SK-N-SH treated with all-trans-retinoic acid at 6 μM for 48 hours (cell line): ENCODE data around the gene GRK7.

ENCODE experiments used
- ATAC-seq: fragments of 200-7000 bp; cut with Tn5 transposase; 3 replicates; pipeline ENCODE4 v1.9.1; 2020; ENCODE audit warnings: mild to moderate bottlenecking, moderate library complexity
- BACH2 ChIP-seq: fragments of 250-450 bp; sonication (Bioruptor Pico); IDR thresholded peaks from 2 replicates; pipeline ENCODE4 v1.9.0; 2021; ENCODE audit warnings: mild to moderate bottlenecking, borderline replicate concordance
- CREB5 ChIP-seq: fragments of 250-450 bp; sonication (Bioruptor Pico); IDR thresholded peaks from 2 replicates; pipeline ENCODE4 v1.5.1; 2020; ENCODE audit warnings: low read depth, mild to moderate bottlenecking, moderate library complexity
- CSDC2 ChIP-seq: fragments of 250-450 bp; sonication (Bioruptor Pico); IDR thresholded peaks from 2 replicates; pipeline ENCODE4 v1.5.0; 2020; ENCODE audit warnings: mild to moderate bottlenecking, moderate library complexity
- ESRRG ChIP-seq: fragments of 250-450 bp; sonication (Bioruptor Pico); IDR thresholded peaks from 2 replicates; pipeline ENCODE4 v1.6.1; 2021; ENCODE audit warnings: mild to moderate bottlenecking
- GLIS3 ChIP-seq: fragments of 250-450 bp; sonication (Bioruptor Pico); IDR thresholded peaks from 2 replicates; pipeline ENCODE4 v1.5.0; 2020; ENCODE audit warnings: mild to moderate bottlenecking, moderate library complexity
- ISL1 ChIP-seq: fragments of 250-450 bp; sonication (Bioruptor Pico); IDR thresholded peaks from 2 replicates; pipeline ENCODE4 v2.1.2; 2022; ENCODE audit warnings: mild to moderate bottlenecking, moderate library complexity
- OSR1 ChIP-seq: fragments of 250-450 bp; sonication (Bioruptor Pico); IDR thresholded peaks from 2 replicates; pipeline ENCODE4 v1.8.0; 2022; ENCODE audit warnings: moderate library complexity, mild to moderate bottlenecking, inconsistent platforms
- PATZ1 ChIP-seq: fragments of 250-450 bp; sonication (Bioruptor Pico); IDR thresholded peaks from 2 replicates; pipeline ENCODE4 v1.8.0; 2020; ENCODE audit warnings: mild to moderate bottlenecking, moderate library complexity, borderline replicate concordance
- POU6F1 ChIP-seq: fragments of 250-450 bp; sonication (Bioruptor Pico); IDR thresholded peaks from 2 replicates; pipeline ENCODE4 v1.8.0; 2021; ENCODE audit warnings: low read depth, mild to moderate bottlenecking, moderate library complexity, borderline replicate concordance
- RARB ChIP-seq: fragments of 250-450 bp; sonication (Bioruptor Pico); IDR thresholded peaks from 2 replicates; pipeline ENCODE4 v1.8.0; 2021; ENCODE audit warnings: mild to moderate bottlenecking, moderate library complexity
- SNAI2 ChIP-seq: fragments of 250-450 bp; sonication (Bioruptor Pico); IDR thresholded peaks from 2 replicates; pipeline ENCODE4 v1.5.0; 2020; ENCODE audit warnings: mild to moderate bottlenecking, moderate library complexity
- TCF4 ChIP-seq: fragments of 250-450 bp; sonication (Bioruptor Pico); IDR thresholded peaks from 2 replicates; pipeline ENCODE4 v1.8.0; 2021; ENCODE audit warnings: mild to moderate bottlenecking, moderate library complexity, borderline replicate concordance
- TOX ChIP-seq: fragments of 250-450 bp; sonication (Bioruptor Pico); IDR thresholded peaks from 2 replicates; pipeline ENCODE4 v1.8.0; 2021; ENCODE audit warnings: mild to moderate bottlenecking, moderate library complexity, borderline replicate concordance
- TSHZ2 ChIP-seq: fragments of 250-450 bp; sonication (Bioruptor Pico); IDR thresholded peaks from 2 replicates; pipeline ENCODE4 v1.5.0; 2020; ENCODE audit warnings: mild to moderate bottlenecking, moderate library complexity
- ZC3H10 ChIP-seq: fragments of 250-450 bp; sonication (Bioruptor Pico); IDR thresholded peaks from 2 replicates; pipeline ENCODE4 v1.5.1; 2021; ENCODE audit warnings: mild to moderate bottlenecking, moderate library complexity
- ZFP3 ChIP-seq: fragments of 250-450 bp; sonication (Bioruptor Pico); IDR thresholded peaks from 2 replicates; pipeline ENCODE4 v1.5.0; 2020; ENCODE audit warnings: mild to moderate bottlenecking, moderate library complexity
- ZFP30 ChIP-seq: fragments of 450-650 bp; formaldehyde crosslinking; IDR thresholded peaks from 2 replicates; pipeline ENCODE4 v1.5.0; 2022; ENCODE audit warnings: mild to moderate bottlenecking, moderate library complexity
- ZNF565 ChIP-seq: fragments of 450-650 bp; formaldehyde crosslinking; conservative IDR thresholded peaks from 2 replicates; pipeline ENCODE4 v1.5.0; 2020; ENCODE audit warnings: low read depth, mild to moderate bottlenecking, moderate library complexity
- ZNF70 ChIP-seq: fragments of 450-650 bp; formaldehyde crosslinking; IDR thresholded peaks from 2 replicates; pipeline ENCODE4 v1.5.0; 2020; ENCODE audit warnings: mild to moderate bottlenecking, moderate library complexity
- ZNF8 ChIP-seq: fragments of 450-650 bp; formaldehyde crosslinking; IDR thresholded peaks from 2 replicates; pipeline ENCODE4 v1.5.0; 2020; ENCODE audit warnings: mild to moderate bottlenecking, moderate library complexity

The GRK7 gene

GRCh38 chr3:141790171-141790570 lies 27.0 kb downstream of the GRK7 start:
- TF ChIP-seq TCF4 (CRISPR knock-in tag) = no peak
- no peak for TF ChIP-seq CSDC2 (CRISPR knock-in tag)
- no peak for ATAC-seq

- no peak for ATAC-seq
- no peak for TF ChIP-seq CREB5 (CRISPR knock-in tag)
- no peak for TF ChIP-seq TSHZ2 (CRISPR knock-in tag)
These were observed 29.3 kb downstream of the GRK7 start for GRCh38 chr3:141792495-141792894.

- no peak for TF ChIP-seq TSHZ2 (CRISPR knock-in tag)
- TF ChIP-seq TOX (CRISPR knock-in tag) = no peak
- no peak for TF ChIP-seq ESRRG (CRISPR knock-in tag)
- TF ChIP-seq ZFP3 (CRISPR knock-in tag) = no peak
- no peak for TF ChIP-seq TCF4 (CRISPR knock-in tag)
- no peak for TF ChIP-seq ZNF565 (CRISPR knock-in tag)
- no peak for TF ChIP-seq GLIS3 (CRISPR knock-in tag)
- no peak for TF ChIP-seq POU6F1 (CRISPR knock-in tag)
- TF ChIP-seq BACH2 (CRISPR knock-in tag) = no peak
- no peak for TF ChIP-seq PATZ1 (CRISPR knock-in tag)
- TF ChIP-seq ZFP30 = no peak
- TF ChIP-seq ZNF70 (CRISPR knock-in tag) = no peak
- no peak for TF ChIP-seq RARB (CRISPR knock-in tag)
- no peak for TF ChIP-seq ZC3H10 (CRISPR knock-in tag)
- no peak for TF ChIP-seq SNAI2 (CRISPR knock-in tag)
- TF ChIP-seq ISL1 (CRISPR knock-in tag) = no peak
- TF ChIP-seq ZNF8 = no peak
- no peak for TF ChIP-seq CREB5 (CRISPR knock-in tag)
- TF ChIP-seq OSR1 = no peak
- ATAC-seq = no peak
These were observed 30.5 kb downstream of the GRK7 start for GRCh38 chr3:141793476-141794260.
